Hematopoietic multipotent progenitor cell treated with erythropoietin and hydrocortisone succinate and interleukin-3 and kit ligand, for 4 days (in vitro differentiated cells): ENCODE results near the gene SLC38A3.

Source experiments
- DNase-seq: peaks from one replicate; pipeline ENCODE4 v3.0.0-alpha.2; 2015

The SLC38A3 gene

GRCh38 chr3:50169232-50169832, 35.7 kb upstream of the SLC38A3 start:
- DNase-seq: no peak

- DNase-seq: no peak
These were observed 35.2 kb upstream of the SLC38A3 start for GRCh38 chr3:50169858-50170257.

DNA sequence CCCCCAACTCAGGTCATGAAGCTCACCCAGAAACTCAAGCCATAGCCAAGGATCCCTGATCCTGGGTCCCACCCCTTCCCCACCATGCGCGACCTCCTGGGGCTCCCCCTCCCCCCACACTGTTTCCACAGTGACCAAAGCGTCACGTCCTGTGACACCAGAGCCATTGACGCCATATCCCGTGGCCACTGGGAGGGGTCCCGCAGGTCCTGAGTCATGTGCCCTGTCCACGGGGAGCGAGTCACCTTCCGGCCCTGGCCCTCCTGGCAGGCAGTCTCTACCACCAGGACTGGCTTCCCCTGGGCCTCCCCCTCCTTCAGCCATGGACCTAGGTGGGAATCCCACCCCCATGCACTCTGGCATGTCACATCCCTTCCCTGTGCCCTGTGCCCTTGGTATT, 34.4 kb upstream of the SLC38A3 start:
- no peak for DNase-seq

DNA sequence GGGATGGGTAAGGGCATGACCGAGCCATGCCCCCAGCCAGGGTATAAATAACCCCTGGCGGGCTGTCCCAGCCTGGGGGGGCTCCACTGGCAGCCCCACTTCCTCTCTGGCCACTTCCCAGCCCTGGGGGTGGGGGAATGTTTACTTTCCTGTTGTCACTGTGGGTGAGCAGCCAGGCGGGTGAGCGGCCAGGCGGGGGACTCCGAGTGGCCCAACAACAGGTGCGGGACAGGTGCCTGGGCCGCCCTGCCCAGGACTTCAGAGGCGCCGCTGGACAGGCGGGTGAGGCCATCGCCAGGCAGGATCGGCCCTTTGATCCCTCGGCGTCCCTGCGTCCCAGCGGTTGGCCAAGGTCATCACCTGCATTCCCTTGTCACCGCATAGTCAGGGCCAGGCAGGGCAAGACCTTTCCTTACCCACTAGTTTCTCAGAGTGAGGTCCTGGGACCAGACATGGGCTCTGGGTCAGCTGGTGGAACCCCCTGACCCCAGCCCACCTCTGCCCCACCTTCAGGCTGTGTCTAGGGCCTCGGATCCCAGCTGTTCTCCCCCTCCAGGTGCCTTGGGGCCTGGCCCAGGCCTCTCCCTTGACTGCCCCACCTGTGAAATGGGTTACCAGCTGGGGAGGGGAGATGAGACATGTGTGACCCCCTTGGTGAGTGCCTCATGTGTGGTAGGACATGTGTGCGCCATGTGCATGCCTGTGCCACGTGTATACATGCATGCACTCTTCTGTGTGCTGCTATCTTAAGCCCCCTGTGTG, 33.4 kb upstream of the SLC38A3 start:
- DNase-seq: no peak

GRCh38 chr3:50172626-50173220, 32.3 kb upstream of the SLC38A3 start:
- DNase-seq: peak; percentile 45

DNA sequence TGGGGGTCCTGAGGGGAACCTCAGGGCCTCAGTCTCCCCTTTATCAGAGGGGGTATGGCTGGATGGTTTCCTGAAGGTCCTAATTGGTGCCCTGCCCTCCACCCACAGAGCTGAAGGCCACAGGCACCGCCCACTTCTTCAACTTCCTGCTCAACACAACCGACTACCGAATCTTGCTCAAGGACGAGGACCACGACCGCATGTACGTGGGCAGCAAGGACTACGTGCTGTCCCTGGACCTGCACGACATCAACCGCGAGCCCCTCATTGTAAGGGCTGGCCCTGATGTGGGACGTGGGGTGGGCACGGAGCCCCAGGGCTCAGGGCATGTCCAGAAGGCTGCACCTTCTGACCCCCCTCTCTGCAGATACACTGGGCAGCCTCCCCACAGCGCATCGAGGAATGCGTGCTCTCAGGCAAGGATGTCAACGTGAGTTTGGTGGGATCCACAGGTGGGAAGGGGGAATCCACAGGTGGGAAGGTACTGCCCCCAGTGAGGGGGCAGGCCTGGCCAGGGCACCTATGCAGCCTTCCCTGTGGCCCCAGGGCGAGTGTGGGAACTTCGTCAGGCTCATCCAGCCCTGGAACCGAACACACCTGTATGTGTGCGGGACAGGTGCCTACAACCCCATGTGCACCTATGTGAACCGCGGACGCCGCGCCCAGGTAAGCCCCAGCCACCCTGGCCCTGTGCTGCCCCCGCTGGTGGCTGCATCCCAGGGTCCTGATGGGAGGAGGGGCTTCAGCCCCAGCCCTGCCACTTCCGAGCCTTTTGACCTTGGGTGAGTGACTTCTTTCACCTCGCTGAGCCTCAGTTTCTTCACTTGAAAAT, 31.2 kb upstream of the SLC38A3 start:
- peak; percentile 67 for DNase-seq

DNA sequence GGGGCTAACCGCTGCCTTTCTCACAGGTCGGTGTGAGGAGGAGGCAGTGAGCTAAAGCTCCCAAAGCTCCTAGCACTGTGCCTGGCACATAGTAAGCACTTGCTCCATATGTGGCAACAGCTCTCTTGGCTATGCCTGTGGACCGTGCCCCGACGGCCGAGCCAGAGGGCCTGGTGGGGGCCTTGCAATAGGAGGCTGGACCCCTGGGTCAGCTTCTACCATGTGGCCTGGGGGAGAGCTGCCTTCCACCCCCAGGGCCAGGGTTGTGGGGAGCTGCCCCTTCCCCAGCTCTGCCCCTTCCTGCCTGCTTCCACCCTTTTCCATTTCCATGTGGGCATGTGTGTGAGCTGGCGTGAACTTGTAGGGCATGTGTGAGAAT, 30.6 kb upstream of the SLC38A3 start:
- no peak for DNase-seq

GRCh38 chr3:50174947-50175524, 30.0 kb upstream of the SLC38A3 start:
- DNase-seq: no peak

- DNase-seq: no peak
These were observed 27.7 kb upstream of the SLC38A3 start for GRCh38 chr3:50177346-50177745.

DNA sequence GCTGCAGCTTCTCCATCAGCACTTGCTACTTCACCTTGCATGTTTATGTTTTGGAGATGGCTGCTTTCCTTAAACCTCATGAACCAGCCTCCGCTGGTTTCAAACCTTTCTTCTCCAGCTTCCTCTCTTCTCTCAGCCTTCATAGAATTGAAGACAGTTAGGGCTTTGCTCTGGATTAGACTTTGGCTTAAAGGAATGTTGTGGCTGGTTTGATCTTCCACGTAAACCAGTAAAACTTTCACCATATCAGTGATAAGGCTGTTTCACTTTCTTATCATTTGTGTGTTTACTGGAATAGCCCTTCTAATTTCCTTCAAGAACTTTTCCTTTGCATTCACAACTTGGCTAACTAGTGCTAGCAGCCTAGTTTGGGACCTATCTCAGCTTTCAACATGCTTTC, 25.4 kb upstream of the SLC38A3 start:
- DNase-seq: no peak

- DNase-seq: no peak
These were observed 23.1 kb upstream of the SLC38A3 start for GRCh38 chr3:50181985-50182384.

DNA sequence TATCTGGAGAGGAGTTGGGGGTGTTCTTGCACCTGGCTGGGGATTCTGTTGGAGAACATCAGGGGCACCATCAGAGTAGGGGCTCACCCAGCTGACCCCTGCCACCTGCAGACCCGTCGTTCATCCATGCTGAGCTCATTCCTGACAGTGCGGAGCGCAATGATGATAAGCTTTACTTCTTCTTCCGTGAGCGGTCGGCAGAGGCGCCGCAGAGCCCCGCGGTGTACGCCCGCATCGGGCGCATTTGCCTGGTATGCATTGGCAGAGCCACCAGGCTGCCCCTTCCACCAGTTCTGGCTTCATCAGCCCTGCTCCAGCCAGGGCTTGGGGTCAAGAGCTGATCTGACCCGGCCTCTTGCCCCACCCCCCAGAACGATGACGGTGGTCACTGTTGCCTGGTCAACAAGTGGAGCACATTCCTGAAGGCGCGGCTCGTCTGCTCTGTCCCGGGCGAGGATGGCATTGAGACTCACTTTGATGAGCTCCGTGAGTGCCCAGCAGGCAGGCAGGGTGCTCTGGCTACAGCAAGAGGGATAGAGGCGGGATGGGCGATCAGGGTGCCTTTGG, 22.5 kb upstream of the SLC38A3 start:
- no peak for DNase-seq

GRCh38 chr3:50183755-50184154, 21.3 kb upstream of the SLC38A3 start:
- DNase-seq: no peak

- DNase-seq: no peak
These were observed 20.7 kb upstream of the SLC38A3 start for GRCh38 chr3:50184242-50184978.

DNA sequence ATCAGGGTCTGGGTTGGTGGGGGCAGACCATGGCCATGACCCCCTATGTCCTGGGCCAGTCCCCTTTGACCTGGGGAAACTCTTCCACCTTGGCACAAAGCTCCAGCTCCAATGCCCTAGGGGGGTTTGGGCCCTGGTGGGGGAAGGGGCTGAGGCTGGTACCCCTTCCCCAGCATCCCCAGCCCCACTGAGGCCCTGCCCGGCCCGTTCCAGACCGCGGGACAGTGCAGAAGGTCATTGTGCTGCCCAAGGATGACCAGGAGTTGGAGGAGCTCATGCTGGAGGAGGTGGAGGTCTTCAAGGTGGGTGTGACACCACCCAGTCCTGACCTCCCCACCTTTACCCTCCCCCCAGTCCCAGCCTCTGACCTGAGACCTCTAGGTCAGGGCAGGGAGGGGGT, 19.8 kb upstream of the SLC38A3 start:
- DNase-seq: no peak

GRCh38 chr3:50186096-50186495, 19.0 kb upstream of the SLC38A3 start:
- DNase-seq: no peak

GRCh38 chr3:50187750-50188149, 17.3 kb upstream of the SLC38A3 start:
- no peak for DNase-seq

GRCh38 chr3:50189274-50189673, 15.8 kb upstream of the SLC38A3 start:
- peak; percentile 91 for DNase-seq

- DNase-seq: no peak
These were observed 15.1 kb upstream of the SLC38A3 start for GRCh38 chr3:50189989-50190388.

- DNase-seq: peak; percentile 53
These were observed 14.0 kb upstream of the SLC38A3 start, which contains the start of gene GNAT1 for GRCh38 chr3:50190936-50191660. GNAT1 (plus strand) TSS chr3:50191610; CDS start chr3:50191726, 116 bp downstream.

- DNase-seq: no peak
These were observed 12.9 kb upstream of the SLC38A3 start for GRCh38 chr3:50192124-50192523.
